Adipocyte (in vitro differentiated cells): ENCODE results near the gene SMPD3.

Experiments
- DNase-seq: peaks from one replicate; pipeline ENCODE4 v3.0.0-alpha.2; 2015; ENCODE audit warnings: low read depth
- H3K27me3 ChIP-seq: replicated peaks from 2 replicates; pipeline ENCODE4 v1.7.0; 2013; ENCODE audit warnings: mild to moderate bottlenecking, low read length, moderate library complexity; ENCODE audit not compliant: control insufficient read depth, insufficient read depth
- H3K36me3 ChIP-seq: 2 replicates; pipeline ENCODE4 v1.7.0; 2013; ENCODE audit warnings: low read length, mild to moderate bottlenecking, moderate library complexity; ENCODE audit not compliant: control insufficient read depth, insufficient read depth, severe bottlenecking
- H3K4me1 ChIP-seq: 2 replicates; pipeline ENCODE4 v1.7.0; 2013; ENCODE audit warnings: mild to moderate bottlenecking, low read length, moderate library complexity; ENCODE audit not compliant: control insufficient read depth, insufficient read depth
- H3K4me3 ChIP-seq: 2 replicates; pipeline ENCODE4 v1.7.0; 2013; ENCODE audit warnings: mild to moderate bottlenecking, low read length, moderate library complexity
- H3K9ac ChIP-seq: 2 replicates; pipeline ENCODE4 v1.7.0; 2013; ENCODE audit warnings: mild to moderate bottlenecking, low read length, moderate library complexity
- H3K9me3 ChIP-seq: 2 replicates; pipeline ENCODE4 v1.7.0; 2013; ENCODE audit warnings: mild to moderate bottlenecking, low read length, moderate library complexity; ENCODE audit not compliant: control insufficient read depth

Gene SMPD3

DNA sequence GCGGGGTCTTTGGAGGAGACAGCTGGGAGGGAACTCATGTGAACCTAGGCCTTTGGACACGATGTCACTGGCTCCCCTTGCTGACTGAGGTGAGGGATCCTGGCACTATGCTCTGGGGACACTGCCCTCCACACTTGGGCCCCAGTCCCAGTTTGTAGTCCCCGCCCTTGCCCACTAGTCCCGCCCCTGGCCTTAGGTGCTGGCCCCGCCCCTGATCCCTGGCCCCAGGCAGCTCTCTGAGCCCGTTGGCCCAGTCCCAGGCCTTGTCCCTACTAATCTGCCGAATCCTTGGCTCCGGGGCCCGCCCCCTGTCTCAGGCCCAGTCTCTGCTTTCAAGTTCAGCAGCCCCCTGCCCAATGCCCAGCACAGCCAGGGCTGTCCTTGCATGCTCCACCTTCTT, 61.0 kb downstream of the SMPD3 start:
- Histone ChIP-seq H3K4me3 (no peak overlapping the region), H3K4me1 (no peaks in the 10 kb centered on the region)

DNA sequence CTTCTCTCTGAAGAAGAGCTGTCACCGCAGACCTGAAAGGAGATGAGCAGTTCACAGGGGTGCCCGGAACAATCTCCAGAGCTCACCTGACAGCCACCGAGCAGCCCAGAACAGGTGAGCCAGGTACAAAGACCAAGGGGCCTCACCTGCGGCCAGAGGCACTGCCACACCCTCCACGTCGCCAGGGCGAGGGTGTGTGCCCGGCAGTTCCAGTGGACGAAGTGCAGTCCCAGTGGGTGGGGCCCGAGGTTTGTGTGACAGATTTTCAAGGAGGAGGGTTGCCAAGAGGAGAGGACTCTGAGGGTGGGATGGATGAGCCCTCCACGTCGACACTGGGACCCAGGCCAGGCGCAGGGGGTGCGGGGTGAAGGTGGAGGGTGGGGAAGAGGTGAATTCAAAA, 61.7 kb downstream of the SMPD3 start:
- H3K9me3 ChIP-seq = no peaks in the 10 kb centered on the region
- H3K27me3 ChIP-seq = peaks cover 41% of the 10 kb centered on the region
- H3K4me3 ChIP-seq = no peak overlapping the region
- H3K36me3 ChIP-seq = no peaks in the 10 kb centered on the region
- H3K4me1 ChIP-seq = no peaks in the 10 kb centered on the region
- no peak overlapping the region for H3K9ac ChIP-seq
- no peak for DNase-seq

More for the DNA sequence above, 61.0 kb downstream of the SMPD3 start:
- no peaks in the 10 kb centered on the region for H3K9me3 ChIP-seq
- H3K27me3 ChIP-seq = peaks cover 41% of the 10 kb centered on the region
- no peak for DNase-seq
- no peaks in the 10 kb centered on the region for H3K36me3 ChIP-seq
- no peak overlapping the region for H3K9ac ChIP-seq

DNA sequence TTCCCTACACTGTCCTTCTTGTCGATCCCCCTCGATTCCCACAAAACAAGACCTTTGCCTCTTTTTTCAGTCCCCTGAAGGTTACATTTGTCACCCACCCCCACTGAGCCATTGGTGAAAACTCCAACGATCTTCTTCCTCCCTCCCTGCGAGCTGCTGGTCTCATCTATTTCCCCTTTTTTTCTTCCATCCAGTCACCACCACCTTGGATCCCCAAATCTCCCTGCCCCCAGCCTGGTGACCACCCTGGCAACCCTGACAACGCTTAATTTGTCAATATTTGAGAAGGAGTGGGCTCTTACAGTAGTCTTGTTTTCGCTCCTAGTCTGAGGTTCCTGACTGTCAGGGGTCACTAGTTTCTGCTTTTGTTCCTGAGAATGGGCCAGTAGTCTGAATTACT, 62.9 kb downstream of the SMPD3 start:
- Histone ChIP-seq H3K36me3 (no peaks in the 10 kb centered on the region), H3K9ac (no peak overlapping the region), H3K4me1 (no peaks in the 10 kb centered on the region), H3K27me3 (peaks cover 36% of the 10 kb centered on the region), H3K9me3 (no peaks in the 10 kb centered on the region), H3K4me3 (no peak overlapping the region)
- no peak for DNase-seq

DNA sequence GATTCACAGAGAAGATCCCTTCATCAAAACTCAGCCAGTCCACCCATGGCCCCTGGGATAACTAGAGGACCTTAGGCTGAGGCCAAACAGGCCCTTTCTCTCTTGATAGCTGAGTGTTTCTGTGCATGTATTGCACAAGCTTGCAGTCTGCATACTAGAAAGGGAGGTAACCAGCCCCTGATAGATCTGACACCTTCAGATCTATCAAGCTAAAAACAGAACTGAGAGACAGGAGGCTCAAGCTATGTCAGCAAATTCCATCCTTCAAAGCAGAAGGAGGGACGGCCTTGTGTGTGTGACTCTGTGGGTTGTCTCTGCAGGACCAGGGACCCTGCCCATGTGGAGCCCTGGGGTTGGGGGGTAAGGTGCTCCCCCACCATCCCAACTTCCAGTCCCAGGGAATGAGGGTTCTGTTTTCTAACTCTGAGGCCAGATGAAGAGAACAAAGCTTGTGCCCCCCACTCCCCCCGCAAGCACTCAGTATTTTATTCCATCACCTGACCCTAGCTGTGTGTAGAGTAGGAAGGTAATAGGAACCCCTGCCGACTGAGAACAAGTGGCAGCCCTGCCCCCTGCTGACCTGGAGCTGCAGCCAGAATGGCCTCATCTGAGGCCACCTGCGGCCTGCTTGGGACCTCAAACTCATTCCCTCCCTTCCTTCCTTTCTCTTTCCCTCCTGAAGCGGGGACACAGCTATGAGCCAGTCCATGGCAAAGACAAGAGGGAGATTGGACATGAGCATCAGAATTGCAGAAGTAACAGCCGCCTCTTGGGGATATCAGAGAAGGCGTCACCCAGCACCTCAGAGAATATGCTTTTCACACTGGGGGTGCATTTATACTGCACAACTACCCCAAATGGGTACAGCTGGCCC, 63.8 kb downstream of the SMPD3 start:
- Histone ChIP-seq H3K4me1 (no peaks in the 10 kb centered on the region), H3K36me3 (no peaks in the 10 kb centered on the region), H3K9ac (no peak overlapping the region), H3K9me3 (no peaks in the 10 kb centered on the region), H3K27me3 (peaks cover 39% of the 10 kb centered on the region), H3K4me3 (no peak overlapping the region)
- no peak for DNase-seq

DNA sequence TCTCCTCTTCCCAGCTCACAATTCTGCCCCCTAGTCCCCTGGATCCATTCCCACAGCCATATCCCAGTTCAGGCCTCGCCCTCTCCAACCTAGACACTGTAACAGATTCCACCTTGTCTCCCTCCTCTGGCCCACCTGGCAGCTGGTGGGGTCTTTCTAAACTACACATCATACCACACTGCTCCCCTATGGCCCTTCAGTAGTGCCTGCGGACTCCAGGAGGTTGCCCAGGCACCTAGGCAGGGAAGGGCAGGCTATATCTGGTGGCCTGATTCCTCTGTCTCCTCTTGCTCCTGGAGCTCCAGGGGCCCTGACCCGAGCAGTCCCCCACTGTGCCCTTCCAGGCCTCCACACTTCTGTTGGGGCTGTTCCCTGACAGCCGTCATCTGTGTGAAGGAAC, 64.5 kb downstream of the SMPD3 start:
- Histone ChIP-seq H3K9ac (no peak overlapping the region), H3K4me1 (no peaks in the 10 kb centered on the region), H3K36me3 (no peaks in the 10 kb centered on the region), H3K4me3 (no peak overlapping the region), H3K9me3 (no peaks in the 10 kb centered on the region), H3K27me3 (peaks cover 43% of the 10 kb centered on the region)
- no peak for DNase-seq

DNA sequence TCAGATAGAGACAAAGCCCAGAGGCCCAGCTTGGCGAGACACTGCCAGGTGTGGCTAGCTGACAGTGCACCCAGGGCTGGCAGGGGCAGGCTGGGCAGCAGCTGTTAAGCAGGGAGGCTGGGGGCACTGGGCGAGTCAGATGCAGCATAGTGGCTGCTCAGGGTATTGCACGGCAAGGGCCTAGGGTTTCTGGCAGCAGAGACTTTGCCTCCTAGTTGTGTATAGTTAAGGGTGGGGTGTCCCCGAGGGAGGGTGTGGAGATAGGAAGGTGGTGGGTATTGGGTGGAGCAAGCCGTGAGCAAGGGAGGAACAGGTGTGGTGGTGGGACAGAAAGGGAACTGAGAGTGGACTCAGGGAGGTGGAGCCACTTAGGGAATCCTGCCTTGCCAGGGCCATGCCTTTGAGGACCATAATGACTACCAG, 66.0 kb downstream of the SMPD3 start:
- DNase-seq = no peak
- no peaks in the 10 kb centered on the region for H3K9me3 ChIP-seq
- peaks cover 46% of the 10 kb centered on the region for H3K27me3 ChIP-seq
- H3K36me3 ChIP-seq = no peaks in the 10 kb centered on the region
- H3K4me3 ChIP-seq = no peak overlapping the region
- no peak overlapping the region for H3K9ac ChIP-seq
- H3K4me1 ChIP-seq = peaks cover 8% of the 10 kb centered on the region

DNA sequence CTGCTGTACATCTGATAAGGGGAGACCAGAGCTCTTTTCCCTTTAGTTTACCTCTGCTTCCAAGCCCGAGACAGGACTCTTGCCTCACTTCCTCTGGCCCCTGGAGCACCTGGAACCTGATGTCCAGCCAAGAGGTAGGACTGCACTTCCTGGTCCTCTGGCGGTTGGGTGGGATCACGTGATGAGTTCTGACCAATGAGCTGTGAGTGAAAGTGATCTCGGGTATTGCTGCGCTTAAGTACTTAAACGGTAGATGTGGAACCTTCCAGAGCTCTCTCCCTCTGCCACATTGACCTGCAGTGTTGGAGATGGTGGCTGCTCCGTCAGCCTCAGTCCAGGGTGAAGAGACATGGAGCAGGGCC, 67.0 kb downstream of the SMPD3 start:
- Histone ChIP-seq H3K36me3 (no peaks in the 10 kb centered on the region), H3K9me3 (no peaks in the 10 kb centered on the region), H3K4me1 (peaks cover 8% of the 10 kb centered on the region), H3K9ac (no peak overlapping the region), H3K27me3 (peaks cover 41% of the 10 kb centered on the region), H3K4me3 (no peak overlapping the region)
- DNase-seq = no peak

DNA sequence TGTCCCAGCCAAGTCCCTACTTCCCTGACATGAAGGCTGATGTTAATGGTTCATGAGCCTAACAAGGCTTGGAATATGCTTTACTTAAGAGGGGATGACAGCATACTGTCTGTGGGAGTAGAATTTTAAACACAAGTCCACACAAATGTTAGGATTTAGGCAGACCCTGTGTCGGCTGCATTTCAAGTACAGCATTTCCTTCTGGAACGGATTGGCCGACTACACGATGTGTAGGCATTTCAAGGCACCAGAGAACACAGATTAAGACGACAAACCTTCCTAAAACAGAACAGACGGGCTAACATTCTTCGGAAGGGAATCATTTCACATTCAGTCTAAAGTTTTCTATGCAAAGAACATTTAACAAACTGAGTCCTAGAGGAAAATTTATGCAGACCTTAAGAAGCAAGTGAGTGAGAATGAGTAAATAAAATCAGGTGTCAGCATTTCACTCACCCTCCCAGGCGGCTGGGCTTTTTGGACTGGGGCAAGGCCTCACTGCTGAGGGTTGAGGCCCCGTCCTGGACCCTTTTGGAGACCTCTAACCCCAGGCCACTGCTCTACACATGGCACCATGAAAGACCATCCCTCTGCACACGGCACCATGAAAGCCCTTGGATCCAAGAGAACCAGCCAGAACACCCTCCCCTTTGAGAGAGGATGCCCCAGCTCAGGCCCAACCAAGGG, 67.5 kb downstream of the SMPD3 start:
- Histone ChIP-seq H3K9me3 (no peaks in the 10 kb centered on the region), H3K36me3 (no peaks in the 10 kb centered on the region), H3K9ac (no peak overlapping the region), H3K27me3 (peaks cover 41% of the 10 kb centered on the region), H3K4me3 (no peak overlapping the region), H3K4me1 (peaks cover 8% of the 10 kb centered on the region)
- no peak for DNase-seq

DNA sequence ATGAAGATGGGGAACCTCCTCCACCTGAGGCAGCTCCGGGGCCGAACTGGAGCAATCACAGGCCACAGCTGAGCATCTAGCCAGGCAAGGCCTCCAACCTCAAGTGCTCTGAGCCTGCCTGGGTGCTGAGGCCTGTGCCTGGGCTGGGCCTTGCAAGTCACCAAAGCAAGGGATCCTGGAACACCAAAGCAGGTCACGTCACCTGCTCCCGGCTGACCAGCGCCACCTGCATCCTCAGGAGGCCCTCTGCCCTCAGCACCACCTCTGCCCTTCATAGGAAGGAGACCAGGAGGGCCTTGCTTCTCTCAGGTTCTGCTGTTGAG, 68.0 kb downstream of the SMPD3 start:
- no peaks in the 10 kb centered on the region for H3K36me3 ChIP-seq
- H3K4me1 ChIP-seq = peaks cover 8% of the 10 kb centered on the region
- no peak overlapping the region for H3K4me3 ChIP-seq
- no peak overlapping the region for H3K9ac ChIP-seq
- no peak for DNase-seq
- H3K27me3 ChIP-seq = peaks cover 40% of the 10 kb centered on the region
- no peaks in the 10 kb centered on the region for H3K9me3 ChIP-seq

DNA sequence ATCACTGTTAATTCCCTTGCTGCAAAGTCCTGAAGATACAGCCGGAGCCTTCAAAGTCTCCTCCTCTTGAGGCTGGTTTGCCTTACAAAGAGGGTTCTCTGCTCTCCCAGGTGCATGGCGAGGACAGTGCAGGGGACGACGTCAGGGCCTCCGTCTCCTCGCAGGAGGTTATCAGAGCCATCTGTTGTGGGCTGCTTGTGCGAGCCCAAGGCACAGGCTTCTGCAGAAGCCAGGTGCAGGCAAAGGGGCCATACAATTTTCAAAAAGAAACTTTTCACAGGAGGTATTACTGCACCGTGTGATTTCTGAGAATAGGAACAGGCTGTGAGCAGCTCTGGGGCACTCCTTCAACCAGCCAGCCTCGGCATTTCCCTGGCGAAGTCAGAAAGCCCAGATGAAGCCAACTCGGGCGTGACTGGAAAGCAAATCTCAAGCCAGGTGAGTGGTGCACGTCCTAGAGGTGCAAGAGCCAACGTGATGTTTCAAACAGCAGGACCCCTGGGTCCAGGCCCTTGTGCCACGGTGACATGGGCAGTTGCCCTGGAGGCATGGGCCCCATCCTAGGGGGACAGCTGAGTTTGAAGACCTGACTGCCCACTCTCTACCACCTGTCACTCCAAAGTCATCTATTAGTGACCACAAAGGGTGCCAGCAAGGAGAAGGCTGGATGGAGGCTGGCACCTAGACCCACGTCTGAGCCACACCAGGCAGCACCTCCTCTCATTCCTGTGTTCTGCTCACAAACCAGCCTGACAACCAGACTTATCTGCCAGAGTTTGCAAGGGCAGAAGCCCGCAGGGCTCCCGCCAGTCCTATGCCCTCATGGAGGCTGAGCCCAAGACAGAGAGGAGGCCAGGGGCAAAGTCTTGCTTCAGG, 68.6 kb downstream of the SMPD3 start:
- no peak for DNase-seq
- no peak overlapping the region for H3K4me3 ChIP-seq
- no peaks in the 10 kb centered on the region for H3K9me3 ChIP-seq
- H3K9ac ChIP-seq = no peak overlapping the region
- no peaks in the 10 kb centered on the region for H3K36me3 ChIP-seq
- peaks cover 8% of the 10 kb centered on the region for H3K4me1 ChIP-seq
- H3K27me3 ChIP-seq = peaks cover 40% of the 10 kb centered on the region
